HL-60 (cell line): ENCODE results near the gene INSL3.

Source experiments
- CTCF ChIP-seq: IDR thresholded peaks from one replicate; pipeline ENCODE4 v1.5.1; 2011; ENCODE audit warnings: low read length, control low read depth, inconsistent platforms; ENCODE audit not compliant: insufficient read depth
- GABPA ChIP-seq: IDR thresholded peaks from 2 replicates; pipeline ENCODE4 v1.6.1; 2012; ENCODE audit warnings: low read depth
- REST ChIP-seq: IDR thresholded peaks from 2 replicates; pipeline ENCODE4 v1.6.1; 2012; ENCODE audit warnings: low read depth; ENCODE audit not compliant: insufficient replicate concordance
- SPI1 ChIP-seq: IDR thresholded peaks from 2 replicates; pipeline ENCODE4 v1.6.1; 2012; ENCODE audit warnings: low read depth, mild to moderate bottlenecking, borderline replicate concordance

DNA sequence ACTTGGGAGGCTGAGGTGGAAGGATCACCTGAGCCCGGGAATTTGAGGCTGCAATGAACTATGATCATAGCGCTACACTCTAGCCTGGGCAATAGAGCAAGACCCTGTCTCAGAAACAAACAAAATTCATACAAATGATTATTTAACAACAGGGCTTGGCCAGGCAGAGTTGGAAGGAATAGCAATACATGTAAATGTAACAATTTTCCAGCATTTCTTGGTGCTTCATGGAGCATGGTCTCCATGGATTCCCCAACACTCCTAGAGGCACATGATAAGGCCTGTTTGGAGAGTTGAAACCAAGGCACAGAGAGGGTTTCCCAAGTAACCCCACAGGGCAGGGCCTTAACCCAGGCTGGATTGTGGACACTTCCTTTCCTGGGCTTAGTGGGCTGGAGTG is 10.2 kb downstream of the INSL3 start:
- TF ChIP-seq GABPA (no peak), SPI1 (no peak), CTCF (no peak), REST (no peak)
